HG02973 (cell line): Measurements from ENCODE around the gene TMC8.

Experiments used
- ATAC-seq: cut with Tn5 transposase; IDR thresholded peaks from one replicate; pipeline ENCODE4 v1.9.1; 2021; ENCODE audit warnings: moderate library complexity; ENCODE audit not compliant: unreplicated experiment

The TMC8 gene

DNA sequence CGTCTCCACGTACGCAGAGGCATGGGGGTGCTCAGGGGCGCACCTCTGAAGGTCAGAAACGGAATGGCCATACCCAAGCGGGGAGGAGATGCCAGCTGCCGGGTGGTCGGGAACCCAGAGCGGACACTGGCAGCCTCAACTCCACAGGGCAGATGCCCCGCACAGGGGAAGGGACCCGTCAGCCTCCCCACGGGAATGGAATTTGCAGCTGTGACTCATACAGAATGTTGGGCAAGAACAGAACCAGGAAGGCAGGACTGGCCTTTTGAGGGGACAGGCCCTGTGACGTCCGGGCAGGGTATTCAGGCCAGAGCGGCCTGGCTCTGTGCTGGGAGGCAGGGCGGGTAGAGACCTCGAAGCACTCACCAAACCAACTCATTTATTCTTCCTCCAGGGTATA, 48.8 kb downstream of the TMC8 start:
- no peak for ATAC-seq

DNA sequence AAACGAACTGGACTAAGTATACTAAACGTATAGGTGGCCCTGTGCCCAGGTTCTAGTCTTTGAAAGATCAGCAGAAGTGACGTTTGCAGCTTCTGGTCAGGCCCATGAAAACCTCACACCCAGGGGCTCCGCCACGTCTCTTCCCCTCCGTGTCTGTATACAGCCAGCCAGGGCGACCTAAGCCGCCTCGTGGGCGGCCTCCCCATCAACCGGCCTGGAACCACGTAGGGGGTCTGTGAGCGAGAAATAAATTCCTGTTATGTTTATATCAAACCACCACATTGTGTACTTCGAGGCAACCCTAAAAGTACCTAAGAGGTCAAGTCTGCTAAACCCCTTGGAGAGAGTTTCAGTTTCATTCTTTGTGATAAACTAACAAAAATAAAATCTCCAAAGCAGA, 49.5 kb downstream of the TMC8 start:
- no peak for ATAC-seq

DNA sequence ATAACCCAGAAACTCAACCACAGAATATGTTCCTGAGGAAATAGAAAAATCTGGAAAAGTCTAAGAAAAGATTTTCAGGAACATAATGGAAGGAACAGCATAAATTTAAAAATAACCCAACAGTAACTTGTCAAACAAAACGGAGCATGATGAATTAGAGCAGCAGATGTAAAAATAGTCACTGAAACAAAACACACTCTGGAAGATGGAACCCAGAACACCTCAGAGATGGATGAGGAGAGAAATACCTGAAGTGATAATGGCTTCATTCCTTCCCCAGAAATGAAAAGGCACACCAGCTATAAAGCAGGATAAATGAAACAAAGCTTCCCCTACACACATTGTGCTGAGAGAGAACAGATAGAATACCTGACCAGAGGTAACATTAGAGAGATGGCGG, 49.9 kb downstream of the TMC8 start:
- no peak for ATAC-seq

DNA sequence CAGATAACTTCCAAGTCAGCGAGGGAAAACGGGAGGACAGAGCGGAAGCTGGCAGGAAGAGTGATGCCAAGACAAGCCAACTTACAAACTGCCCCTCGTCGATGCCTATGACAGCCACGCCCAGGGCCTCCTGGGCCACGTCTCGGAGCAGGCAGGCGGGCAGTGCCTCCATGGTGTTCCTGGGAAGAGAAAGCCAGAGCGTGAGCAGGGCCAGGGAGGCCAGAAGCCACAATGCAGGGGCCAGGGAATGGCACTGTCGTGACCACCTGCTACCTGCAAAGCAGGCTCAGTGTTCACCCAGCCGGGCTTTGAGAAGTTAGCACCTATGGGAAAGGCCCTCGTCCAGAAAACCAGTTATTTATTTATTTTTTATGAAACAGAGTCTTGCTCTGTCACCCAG, 51.9 kb downstream of the TMC8 start:
- no peak for ATAC-seq

DNA sequence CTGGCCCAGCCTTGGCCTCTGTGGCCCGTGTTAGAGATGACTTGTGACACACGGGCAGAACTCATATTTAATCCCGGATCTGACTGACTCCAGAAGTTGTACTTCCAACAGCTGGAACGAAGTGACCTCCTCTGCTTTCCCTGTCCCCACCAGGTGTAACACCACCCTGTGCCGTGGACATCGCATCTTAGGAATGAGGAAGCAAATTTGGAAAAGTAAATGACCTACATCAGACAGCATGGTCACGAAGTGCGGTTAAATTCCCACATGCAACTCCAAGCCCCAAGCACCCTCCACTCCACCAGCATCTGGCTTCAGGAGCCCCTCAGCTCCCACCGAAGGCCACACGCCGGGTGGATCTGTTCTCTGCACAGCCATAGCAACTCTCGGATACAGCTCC, 53.3 kb downstream of the TMC8 start:
- no peak for ATAC-seq

DNA sequence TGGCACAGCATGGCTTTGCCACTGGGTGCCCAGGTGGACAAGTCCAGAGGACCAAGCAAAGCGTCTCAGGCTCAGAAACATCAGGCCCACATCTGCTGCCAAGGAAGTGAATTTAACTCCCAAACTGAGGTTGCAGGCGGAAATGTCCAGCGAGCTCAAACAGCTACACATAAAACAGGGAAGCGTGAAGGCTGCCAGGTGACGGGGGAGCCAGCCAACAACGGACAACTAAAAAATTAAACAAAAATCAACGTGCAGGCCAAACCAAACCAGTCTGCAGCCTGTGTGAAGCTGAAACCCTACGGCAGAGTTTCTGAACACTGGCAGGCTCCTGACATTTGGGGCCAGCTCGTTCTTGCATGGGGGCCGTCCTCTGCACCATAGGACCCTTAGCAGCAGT, 53.8 kb downstream of the TMC8 start:
- ATAC-seq, result no peak

DNA sequence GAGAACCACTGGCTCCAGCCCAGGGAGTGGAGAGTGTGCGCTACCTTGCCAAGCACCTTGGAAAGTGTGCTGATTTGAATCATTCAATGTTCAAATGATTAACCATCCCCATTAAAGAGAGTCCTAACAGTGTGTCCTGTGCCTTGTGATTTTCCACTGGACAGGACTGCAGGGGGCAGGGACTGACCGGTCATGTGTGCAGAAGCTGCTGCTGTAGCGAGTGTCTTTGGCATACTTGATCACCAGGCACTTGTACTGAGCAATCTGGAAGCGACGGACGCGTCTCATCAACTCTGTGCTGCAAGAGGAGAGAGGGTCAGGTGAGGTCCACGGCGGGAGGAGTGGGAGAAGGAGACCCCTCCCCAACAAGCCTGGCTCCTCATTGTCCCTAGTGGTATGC, 54.3 kb downstream of the TMC8 start:
- ATAC-seq, result no peak

DNA sequence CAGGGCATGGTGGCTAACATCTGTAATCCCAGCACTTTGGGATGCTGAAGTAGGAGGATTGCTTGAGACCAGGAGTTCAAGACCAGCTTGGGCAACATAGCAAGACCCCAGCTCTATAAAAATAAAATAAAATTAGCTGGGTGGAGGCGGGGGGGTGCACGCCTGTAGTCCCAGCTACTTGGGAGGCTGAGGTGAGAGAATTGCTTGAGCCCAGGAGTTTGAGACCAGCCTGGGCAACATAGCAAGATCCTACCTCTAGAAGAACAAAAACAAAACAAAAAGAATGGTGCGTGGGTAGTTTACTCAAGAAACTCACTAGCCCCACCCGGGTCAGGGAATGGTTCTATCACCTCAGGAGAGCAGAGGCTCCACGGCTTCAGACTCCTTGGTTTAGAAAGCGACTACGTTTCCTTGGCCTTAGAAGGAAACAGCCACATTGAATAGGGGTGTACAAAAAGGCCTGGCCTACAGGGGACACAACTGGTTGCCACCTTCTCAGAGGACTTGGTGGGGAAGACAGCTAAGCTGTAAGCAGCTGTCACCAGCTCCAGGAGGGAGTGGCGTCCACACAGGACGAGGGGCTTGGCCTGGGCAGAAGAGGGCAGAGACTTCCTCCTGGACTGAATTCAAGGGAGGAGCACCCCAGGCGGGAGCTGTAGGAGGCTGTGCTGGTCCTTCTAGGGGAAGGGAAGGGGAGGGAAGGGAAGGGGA, 55.6 kb downstream of the TMC8 start:
- ATAC-seq, result no peak

DNA sequence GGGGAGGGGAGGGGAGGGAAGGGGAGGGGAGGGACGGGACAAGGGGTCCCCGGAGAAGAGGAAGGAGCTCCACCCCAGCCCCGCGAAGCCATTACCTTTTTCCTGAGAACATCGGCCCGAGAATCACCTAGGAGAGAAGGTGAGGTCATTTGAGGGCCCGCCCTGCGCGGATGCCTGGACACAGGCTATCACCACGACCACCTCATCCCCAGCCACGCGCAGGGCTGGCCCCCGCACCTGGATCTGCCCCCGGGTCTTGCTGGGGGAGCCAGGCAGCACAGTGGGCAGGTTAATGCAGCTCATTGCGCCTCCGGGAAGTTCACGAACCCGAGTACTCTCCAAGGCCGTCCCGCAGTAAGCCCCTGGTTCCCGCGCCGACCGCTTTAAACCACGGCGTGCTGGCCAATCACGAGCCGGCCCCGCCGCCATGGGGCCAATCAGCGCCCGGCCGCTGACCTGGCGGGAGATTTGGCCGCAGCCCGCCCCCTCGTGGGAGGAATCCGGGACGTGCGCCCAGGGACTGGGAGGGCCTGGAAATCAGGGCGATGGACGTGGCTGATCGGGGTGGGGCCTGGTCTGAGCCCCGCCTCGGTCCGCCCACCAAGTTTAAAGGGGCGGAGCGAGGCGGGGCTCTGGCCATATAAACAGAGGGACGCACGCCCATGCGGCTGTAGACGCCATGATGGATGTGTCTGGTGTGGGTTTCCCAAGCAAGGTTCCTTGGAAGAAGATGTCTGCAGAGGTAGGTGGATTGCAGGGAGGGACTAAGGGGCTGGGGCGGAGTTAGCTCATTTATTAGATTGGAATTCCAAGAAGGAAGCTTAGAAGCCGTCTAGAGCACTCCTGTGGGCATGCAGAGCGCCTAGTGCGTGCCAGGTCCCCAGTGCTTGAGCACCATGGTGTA, 56.4 kb downstream of the TMC8 start, which contains the start of the genes AFMID and TK1:
AFMID (plus strand) TSS at position 671 of the 904 bp plus-strand sequence; CDS start at position 680, 9 bp downstream.
TK1 (minus strand) TSS at position 361 of the 904 bp plus-strand sequence; CDS start at position 303, 58 bp downstream.
- peak; percentile 74 for ATAC-seq
